ENCODE results near the gene HES7.

GRCh38 chr17:8087952-8088230, 36.0 kb downstream of the HES7 start:
- TF ChIP-seq CTCF (IDR thresholded peaks at IDR 0.05) (no peak), ZFX (IDR thresholded peaks at IDR 0.05; ENCODE audit: borderline replicate concordance) (no peak)

Measured in 22Rv1 (cell line).